ENCODE results near the gene SEL1L2.
"Not testable (repeated sequence)": the region's sequence is repeated elsewhere in the genome, so short reads cannot be mapped to it uniquely, and the experiment has no call there.

Gene SEL1L2, protein sequence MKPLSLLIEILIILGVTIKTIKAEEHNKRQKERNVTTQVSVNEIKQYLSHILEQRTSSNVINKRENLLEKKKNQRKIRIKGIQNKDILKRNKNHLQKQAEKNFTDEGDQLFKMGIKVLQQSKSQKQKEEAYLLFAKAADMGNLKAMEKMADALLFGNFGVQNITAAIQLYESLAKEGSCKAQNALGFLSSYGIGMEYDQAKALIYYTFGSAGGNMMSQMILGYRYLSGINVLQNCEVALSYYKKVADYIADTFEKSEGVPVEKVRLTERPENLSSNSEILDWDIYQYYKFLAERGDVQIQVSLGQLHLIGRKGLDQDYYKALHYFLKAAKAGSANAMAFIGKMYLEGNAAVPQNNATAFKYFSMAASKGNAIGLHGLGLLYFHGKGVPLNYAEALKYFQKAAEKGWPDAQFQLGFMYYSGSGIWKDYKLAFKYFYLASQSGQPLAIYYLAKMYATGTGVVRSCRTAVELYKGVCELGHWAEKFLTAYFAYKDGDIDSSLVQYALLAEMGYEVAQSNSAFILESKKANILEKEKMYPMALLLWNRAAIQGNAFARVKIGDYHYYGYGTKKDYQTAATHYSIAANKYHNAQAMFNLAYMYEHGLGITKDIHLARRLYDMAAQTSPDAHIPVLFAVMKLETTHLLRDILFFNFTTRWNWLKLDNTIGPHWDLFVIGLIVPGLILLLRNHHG

DNA sequence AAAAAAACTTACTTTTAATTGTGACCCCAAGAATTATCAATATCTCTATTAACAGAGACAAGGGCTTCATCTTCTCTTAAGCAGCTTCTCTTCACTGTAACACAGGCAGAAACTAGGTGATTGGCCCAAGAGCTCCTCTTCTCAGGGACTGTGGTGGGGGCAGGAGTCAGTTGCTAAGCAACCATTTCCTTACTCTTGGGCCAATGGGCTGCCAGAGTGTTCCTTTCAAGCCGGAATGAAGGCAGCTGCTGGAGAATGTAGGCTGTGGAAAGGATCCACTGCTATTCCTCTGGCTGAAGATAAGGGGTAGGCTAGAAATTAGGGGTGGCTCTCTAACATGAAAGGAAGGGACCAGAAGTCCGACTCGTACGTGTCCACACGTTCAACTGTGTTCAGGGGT lies at the start of gene SEL1L2:
Gene SEL1L2, minus strand, starts transcription at position 150 of the 400 bp plus-strand sequence. Its CDS starts 80 bp downstream, at position 70.
- DNase-seq: no peak

DNA sequence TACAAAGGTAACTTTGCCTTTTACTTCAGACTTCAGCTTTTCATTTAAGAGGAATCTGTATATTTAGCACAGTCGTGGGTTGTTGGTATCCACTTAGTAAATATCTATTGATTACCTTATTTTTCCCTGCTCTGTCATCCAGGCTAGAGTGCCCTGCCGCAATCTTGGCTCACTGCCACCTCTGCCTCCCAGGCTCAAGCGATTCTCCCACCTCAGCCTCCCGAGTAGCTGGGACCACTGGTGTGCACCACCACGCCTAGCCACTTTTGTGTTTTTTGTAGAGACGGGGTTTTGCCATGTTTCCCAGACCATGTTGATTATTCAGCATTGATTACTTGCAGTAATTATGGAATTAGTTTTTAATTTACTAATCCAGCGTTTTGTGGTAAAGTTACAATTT lies 46.2 kb upstream of the SEL1L2 start:
- DNase-seq: no peak

DNA sequence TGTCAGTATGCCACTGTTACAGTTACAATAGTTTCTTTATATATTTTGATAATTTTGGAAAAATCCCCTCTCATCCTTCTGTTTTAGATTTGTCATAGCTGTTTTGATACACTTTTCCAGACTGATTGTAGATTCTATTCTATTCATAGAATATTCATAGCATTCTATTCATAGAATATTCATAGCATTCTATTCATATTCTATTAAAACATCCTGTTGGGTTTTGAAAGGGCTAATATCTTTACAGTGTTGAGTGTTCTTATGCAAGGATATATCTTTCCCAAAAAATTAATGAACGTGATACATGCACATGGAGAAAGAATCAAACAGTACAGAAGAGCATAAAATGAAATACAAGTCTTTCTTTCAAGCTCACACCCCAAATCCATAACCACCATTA lies 42.9 kb upstream of the SEL1L2 start:
- DNase-seq: no peak

DNA sequence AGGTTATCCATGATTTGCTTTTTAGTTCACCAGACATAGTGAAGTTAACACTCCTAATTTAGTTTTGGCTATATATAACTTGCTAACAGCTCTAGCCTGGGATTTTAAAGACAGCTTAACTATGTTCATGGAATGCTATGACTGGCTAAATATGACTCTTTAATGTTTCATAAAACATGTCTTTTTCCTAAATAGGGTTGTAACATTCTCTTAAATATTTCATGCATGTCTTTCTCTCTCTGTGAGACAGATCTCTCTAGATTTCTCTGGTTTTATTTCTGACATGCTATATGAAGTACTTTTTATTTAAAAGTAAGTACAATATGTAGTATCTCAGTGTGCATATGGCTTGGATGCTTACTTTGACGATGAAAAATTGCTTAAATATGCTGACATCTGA lies 40.6 kb upstream of the SEL1L2 start:
- no peak for DNase-seq

GRCh38 chr20:14012671-14013070 lies 22.3 kb upstream of the SEL1L2 start:
- DNase-seq: no peak

GRCh38 chr20:14009208-14009607 lies 18.8 kb upstream of the SEL1L2 start:
- no peak for DNase-seq

DNA sequence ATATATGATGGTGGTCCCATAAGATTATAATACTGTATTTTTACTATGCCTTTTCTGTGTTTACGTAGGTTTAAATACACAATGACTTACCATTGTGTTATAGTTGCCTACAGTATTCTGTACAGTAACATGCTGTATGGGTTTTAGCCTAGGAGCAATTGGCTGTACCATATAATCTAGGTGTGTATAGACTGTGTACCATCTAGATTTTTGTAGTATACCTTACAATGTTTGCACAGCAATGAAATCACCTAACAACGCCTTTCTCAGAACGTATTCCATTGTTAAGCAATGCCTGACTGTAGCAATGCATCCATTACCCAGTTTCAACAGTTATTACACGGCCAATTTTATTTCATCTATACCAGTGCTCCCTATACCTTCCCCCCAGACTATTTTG lies 15.6 kb upstream of the SEL1L2 start:
- DNase-seq: no peak

- no peak for DNase-seq
Measured at GRCh38 chr20:14000917-14001316, 10.5 kb upstream of the SEL1L2 start.

- no peak for DNase-seq
Measured at GRCh38 chr20:13996265-13996664, 5.9 kb upstream of the SEL1L2 start.

DNA sequence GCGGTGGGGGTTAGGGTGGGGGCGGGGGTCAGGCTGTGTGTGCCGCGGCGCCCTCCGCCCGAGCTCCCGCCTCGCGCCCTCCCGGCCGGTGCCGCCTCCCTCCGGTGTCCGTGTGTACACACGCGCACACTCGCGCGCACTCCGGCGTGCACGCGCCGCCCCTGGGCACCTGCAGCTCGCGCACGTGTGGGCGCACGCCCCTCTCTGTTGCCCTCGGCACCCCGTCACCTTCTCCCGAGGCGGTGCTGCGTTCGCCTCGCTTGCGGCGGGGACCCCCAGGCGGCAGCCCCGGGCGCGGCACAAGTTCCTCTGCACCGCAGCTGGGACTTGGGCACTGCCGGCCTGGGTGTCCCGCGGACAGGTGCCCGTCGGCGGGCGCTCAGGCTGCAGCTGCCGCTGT lies 5.4 kb upstream of the SEL1L2 start:
- DNase-seq: peak; percentile 45

DNA sequence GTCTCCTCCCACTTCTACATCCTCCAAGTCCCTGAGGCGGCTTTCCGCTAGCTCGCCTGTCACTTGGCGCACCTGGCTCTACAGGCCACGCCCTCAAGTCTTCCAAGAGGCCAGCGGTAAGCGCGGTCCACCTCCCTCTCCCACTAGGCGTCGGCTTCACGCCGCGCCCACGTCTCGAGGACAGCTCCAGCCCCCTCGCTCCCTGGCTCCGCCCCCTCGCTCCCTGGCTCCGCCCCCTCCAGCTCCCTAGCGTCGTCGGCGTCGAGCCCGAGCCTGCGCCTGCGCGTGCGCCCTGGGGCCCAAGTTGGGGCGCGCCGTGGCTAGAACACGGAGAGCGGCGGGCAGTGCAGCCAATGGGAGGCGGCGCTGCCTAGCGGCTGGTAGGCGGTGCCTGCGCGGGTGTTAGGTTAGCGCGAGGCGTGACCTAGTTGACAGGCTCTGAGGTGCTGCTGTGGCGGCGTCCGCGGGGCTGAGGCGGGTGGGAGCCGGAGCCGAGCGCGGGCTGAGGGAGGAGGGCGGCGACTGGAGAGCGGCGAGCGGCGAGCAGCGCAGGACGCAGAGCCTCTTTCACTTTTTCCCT lies 4.8 kb upstream of the SEL1L2 start, which contains the start of gene MACROD2:
Gene MACROD2, plus strand, starts transcription at position 431 of the 580 bp plus-strand sequence.
- DNase-seq: peak; percentile 90

DNA sequence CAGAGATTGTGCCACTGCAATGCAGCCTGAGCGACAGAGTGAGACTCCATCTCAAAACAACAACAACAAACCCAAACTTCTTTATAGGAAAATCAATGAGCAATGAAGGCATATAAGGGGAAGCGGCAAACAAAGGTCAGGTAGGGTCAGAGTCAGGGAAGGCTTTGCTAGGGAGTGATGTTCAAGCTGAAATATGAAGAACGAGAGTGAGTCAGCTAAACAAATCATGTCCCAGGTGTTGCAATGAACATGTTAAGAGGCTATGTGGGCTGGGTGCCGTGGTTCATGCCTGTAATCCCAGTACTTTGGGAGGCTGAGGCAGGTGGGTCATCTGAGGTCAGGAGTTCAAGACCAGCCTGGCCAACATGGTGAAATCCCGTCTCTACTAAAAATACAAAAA lies 1.5 kb upstream of the SEL1L2 start:
- DNase-seq: not testable (repeated sequence)

- DNase-seq: no peak
Measured at GRCh38 chr20:13991311-13991710, 897 bp upstream of the SEL1L2 start.

DNA sequence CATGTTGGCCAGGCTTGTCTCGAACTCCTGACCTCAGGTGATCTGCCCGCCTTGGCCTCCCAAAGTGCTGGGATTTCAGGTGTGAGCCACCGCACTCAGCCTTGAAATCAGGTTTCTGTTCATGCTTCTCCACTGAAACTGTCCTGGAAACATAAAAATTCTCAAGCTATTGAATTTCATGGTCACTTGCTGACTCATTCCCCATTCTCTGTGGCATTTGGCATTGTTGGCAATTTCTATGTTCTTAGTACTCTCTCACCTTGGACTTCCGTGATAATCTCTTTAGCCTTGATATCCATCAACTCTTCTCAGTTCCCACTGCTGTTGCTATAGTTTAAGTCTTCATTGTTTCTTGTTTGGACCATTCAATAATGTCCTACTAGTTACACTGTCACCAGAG lies 6.2 kb downstream of the SEL1L2 start:
- no peak for DNase-seq

- no peak for DNase-seq
Measured at GRCh38 chr20:13960525-13960924, 29.9 kb downstream of the SEL1L2 start.

DNA sequence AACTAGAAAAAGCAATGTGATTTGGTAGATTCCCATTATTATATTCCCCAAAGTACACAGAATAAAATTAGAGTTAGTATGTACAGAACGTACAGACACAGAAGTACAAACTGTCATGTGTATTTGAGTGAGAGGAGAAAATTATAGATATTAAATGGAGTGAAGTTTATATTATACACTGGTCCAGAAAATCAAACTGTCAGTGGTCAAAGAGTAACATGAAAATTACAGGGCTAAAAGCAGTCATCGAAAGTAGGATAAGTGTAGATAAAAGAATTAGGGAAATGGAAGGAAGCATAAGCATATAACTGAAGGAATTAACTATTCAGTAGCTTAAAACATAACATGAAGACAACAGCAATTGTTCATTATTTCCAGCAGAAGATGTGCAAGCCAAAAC lies 30.3 kb downstream of the SEL1L2 start:
- no peak for DNase-seq

GRCh38 chr20:13953227-13953626 lies 37.2 kb downstream of the SEL1L2 start:
- DNase-seq: no peak

DNA sequence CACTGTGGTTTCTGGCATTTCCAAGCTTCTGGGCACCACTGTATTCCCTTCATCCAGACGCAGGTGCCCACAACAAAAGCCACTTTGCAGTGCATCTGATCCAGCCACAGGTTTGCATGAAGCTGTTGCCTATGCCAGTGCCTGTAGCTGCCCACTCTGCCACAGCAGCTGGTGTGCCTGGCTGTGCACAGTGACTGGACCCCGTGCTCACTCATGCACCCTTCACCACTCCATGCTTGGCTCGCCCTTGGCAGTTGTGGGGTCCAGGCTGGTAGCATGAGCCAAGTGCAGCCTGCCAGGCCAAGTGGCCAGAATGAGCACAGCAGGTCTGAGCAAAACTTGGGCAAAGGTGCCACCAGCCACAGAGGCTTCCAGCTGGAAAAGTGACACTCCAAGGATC lies 42.7 kb downstream of the SEL1L2 start:
- DNase-seq: no peak

GRCh38 chr20:13941031-13941430 lies 49.4 kb downstream of the SEL1L2 start:
- no peak for DNase-seq

DNA sequence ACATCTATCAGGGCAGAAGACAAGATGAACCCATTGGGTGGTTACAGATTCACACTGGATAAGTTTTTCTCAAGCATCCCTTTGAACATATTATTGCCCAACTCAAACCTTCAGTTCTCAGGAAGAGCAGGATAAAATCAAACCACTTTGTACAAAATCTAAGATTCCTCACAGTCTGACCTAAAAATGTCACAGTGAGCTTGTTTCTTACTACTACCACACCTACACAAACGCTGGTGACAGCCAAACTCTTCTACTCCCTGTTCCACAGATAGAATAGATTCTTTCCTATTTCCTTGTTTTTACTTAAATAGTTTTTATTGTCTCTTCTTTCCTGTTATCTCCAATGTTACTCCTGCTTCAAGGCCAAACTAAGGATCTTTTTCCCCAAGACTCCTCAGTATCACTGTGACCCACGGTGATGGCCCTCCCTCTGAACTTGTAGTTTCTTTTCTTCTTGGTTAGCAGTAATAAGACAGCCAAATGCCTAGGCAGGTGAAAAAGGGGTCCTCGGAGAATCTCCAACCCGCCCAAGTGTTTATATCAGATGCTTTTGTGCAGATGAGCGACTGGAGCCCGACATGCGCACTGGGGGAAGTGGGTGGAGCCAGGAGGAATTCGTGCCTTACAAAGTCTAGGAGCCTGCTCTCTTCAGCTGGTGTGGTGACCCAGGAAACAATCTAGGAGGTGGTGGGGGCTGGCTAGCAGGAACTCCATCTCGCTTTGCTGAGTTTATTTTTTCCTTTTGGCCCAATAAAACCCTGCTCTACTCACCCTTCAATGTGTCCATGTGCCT lies 53.4 kb downstream of the SEL1L2 start:
- no peak for DNase-seq

DNA sequence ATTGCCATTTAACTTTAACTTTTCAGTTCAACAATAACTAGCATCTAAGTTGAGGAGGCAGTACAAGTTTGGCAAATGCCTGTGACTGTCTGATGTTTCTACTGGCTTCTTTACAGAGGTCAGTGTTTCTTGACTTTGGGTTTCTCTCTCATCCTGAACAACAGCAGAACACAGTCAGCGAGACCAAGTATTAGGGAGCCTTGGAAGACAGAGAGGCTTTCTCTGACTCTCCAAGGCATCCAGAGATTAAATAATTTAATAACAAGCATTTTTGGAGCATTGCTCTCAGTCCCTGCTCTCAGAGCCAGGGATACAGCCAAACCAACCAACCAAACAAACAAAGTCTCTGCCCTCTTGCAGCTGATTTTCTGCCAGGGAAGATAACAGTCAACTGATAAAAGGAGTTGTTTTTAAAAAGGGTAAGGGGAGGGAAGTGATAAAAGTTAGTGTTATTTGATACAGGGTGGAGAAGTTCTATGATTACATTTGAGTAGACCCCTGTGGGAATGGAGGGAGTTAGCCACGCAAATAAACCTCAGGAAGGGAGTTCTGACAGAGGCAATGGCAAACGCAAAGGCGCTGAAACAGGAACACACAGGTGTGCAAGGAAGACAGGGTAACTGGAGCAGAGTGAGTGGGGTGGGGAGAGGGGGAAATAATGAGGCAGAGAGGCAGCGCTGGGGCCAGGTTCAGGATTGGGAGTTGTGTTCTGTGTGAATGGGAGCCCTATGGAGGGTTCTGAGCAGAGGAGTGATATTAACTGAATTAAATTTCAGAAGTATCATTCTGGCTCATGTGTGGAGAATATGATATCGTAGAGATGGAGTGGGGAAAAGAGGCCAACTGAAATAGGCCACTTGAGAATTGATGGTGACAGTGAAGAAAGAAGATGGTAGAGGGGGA lies 55.2 kb downstream of the SEL1L2 start:
- no peak for DNase-seq

- DNase-seq: no peak
Measured at GRCh38 chr20:13930281-13930680, 60.1 kb downstream of the SEL1L2 start.

All from left hindlimb (tissue), 1 donor.